Hippocampal formation (tissue), 2 donors: ENCODE results near the gene ACACA.
"Not testable (repeated sequence)": the region's sequence is repeated elsewhere in the genome, so short reads cannot be mapped to it uniquely, and the experiment has no call there.

Source experiments
- DNase-seq, 2 donors: peaks; one replicate each; lab custom pipeline; 2025; lab: John Stamatoyannopoulos, UW

ACACA gene

DNA sequence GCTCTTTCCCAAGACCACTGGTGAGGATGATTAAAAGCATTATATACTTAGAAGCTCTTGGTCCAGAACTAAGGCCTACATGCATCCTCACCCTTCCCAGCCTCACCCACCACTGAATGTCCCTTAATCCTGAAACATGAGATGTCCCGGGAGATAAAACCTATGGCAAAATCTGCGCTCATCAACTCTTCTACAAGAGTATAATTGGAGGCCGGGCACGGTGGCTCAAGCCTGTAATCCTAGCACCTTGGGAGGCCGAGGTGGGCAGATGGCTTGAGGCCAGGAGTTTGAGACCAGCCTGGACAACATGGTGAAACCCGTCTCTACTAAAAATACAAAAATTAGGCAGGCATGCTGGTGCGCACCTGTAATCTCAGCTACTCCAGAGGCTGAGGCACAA is 13.3 kb downstream of the ACACA start:
- no peak for DNase-seq

GRCh38 chr17:37392024-37392590 is 14.5 kb downstream of the ACACA start:
- no peak for DNase-seq

DNA sequence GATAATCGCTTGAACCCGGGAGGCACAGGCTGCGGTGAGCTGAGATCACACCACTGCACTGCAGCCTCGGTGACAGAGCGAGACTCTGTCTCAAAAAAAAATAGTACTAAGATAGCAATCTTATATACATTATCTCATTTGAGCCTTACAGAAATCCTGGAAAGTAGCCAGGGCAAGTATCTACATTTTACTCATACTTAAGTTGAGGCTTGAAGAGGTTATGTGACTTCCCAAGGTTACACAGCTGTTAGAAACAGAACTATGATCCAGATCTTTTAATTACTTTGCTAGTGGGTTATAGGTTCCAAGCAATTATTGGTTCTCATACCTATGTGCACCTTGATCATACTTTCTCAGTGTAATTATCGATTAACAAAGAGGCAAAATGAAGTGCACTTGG is 15.5 kb downstream of the ACACA start:
- DNase-seq: no peak

GRCh38 chr17:37389160-37389559 is 17.5 kb downstream of the ACACA start:
- no peak for DNase-seq

DNA sequence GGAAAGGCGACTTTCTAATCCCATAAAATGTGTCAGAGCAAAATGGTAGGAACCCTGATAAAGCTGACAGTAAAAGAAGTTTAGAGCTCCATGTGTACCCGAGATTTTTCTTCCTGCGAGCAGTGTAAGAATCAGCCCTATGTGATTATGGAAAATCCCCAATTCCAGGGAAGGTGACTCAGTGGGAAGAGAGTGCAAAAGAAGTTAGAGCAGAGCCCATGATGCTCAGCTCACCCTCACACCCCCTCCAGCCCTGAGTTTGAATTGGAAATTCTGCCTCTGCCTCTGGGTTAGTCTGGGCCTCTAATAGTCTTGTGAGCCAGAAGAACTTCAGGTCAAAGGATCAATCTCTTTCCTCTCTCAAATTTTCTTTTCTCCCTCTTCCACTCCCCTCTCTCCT is 18.4 kb downstream of the ACACA start:
- DNase-seq: no peak

- no peak for DNase-seq
These were observed 20.2 kb downstream of the ACACA start for GRCh38 chr17:37386462-37386861.

- DNase-seq: no peak
These were observed 21.1 kb downstream of the ACACA start for GRCh38 chr17:37385474-37385990.

DNA sequence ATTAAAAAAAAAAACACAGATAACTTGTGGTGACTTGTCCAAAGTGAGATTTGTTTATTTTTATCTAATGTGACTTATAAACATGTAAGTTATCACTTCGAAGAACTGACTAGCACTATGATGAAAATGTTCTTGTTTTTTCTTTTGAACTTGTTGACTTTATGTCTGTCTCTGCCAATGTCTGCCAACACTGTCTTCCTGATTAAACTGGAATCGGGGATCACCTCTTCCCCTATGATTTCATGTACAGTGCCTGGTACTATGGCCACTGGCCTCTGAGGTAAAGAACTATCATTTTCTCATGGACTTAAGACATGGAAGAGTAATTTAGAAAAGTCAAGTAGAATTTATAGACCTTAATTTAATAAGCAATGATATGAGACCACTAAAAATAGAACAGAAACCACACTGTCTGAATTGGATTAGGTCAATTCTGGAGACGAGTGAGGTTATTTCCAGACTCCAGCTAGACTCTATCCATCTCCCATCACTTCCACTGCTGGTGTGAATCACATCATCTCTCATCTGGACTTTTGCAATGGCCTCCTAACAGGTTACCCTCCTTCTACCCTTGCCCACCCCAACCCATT is 22.0 kb downstream of the ACACA start:
- no peak for DNase-seq

GRCh38 chr17:37382056-37382455 is 24.6 kb downstream of the ACACA start:
- no peak for DNase-seq

- DNase-seq: no peak
These were observed 30.9 kb downstream of the ACACA start, which contains the start of gene C17orf78 for GRCh38 chr17:37375706-37376105. TSS of gene C17orf78 (plus strand) at chr17:37375985. CDS start at chr17:37376093, 108 bp downstream.

- DNase-seq: peak; percentile 59 to 80
These were observed 33.0 kb downstream of the ACACA start for GRCh38 chr17:37373530-37374159.

- DNase-seq: no peak
These were observed 38.1 kb downstream of the ACACA start for GRCh38 chr17:37368577-37368976.

DNA sequence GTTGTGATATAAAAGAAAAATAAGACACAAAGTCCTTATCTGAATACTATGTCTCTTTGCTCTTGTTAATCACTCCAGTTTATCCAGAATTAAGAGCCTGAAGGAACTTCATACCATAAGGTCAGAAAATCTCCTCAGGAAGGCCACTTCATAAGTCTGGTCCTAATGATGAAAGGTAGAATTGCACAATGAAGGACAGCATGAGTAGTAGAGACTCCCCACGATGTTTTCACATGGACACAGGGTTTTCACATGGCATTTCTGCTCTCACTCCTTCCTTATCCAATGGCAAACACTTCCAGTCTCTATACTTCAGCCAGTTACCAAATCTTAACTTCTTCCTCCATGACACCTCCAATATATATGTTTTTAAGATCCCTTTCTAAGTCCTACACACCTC is 41.0 kb downstream of the ACACA start:
- no peak for DNase-seq

- DNase-seq: no peak
These were observed 45.1 kb downstream of the ACACA start for GRCh38 chr17:37361543-37361942.

GRCh38 chr17:37360632-37361031 is 46.0 kb downstream of the ACACA start:
- DNase-seq: no peak

GRCh38 chr17:37359682-37360188 is 46.9 kb downstream of the ACACA start:
- peak in 1 of 2 donors; percentile 23 for DNase-seq

- DNase-seq: peak; percentile 90 to 95
These were observed 47.6 kb downstream of the ACACA start for GRCh38 chr17:37358830-37359681.

- peak; percentile 43 to 62 for DNase-seq
These were observed 48.4 kb downstream of the ACACA start for GRCh38 chr17:37358098-37358829.

DNA sequence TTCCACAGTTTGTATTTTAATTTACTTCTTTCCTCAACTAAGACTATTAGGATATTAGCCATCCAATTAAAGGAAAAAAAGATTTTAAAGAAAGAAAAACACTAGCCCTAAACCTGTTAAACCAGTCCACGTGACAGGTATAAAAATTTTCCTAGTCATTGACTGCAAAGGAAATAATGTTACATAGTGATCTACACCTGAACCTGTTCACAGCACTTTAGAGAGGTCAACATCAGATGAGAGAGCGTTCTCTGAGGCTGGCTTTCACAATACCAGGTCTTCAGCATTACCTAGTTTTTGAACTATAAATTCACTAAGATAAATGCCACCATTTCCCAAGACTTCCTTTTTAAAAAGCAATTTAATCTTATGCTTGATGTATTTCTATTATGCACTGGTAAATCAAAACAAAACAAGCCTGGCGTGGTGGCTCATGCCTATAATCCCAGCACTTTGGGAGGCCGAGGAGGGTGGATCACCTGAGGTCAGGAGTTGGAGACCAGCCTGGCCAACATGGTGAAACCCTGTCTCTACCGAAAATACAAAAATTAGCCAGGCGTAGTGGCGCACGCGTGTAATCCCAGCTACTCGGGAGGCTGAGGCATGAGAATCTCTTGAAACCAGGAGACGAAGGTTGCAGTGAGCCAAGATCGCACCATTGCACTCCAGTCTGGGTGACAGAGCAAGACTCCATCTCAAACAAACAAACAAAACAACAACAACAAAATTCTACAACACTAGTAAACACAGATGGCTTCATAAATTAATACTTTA is 49.7 kb downstream of the ACACA start:
- DNase-seq: not testable (repeated sequence)

DNA sequence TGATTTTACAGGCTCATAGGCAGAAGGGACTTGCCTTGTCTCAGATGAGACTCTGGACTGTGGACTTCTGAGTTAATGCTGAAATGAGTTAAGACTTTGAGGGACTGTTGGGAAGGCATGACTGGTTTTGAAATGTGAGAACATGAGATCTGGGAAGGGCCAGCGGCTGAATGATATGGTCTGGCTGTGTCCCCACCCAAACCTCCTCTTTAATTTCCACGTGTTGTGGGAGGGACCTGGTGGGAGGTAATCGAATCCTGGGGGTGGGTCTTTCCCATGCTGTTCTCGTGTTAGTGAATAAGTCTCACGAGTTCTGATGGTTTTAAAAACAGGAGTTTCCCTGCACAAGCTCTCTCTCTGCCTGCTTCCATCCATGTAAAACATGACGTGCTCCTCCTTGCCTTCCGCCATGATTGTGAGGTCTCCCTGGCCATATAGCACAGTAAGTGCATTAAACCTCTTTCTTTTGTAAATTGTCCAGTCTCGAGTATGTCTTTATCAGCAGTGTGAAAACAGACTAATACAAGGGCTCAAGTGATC is 59.7 kb downstream of the ACACA start:
- not testable (repeated sequence) for DNase-seq
